Glomerular endothelial cell (primary cell): ENCODE data around the gene TARS2. TPM values are rescaled to one million over a fixed set of nuclear protein-coding genes. Genes with fewer than 3 reads are reported as not detected.
A peak's percentile ranks its signal among the peaks of the same experiment; 100 is the strongest.

Experiments
- DNase-seq: peaks from one replicate; pipeline ENCODE4 v3.0.0-alpha.2; 2011; ENCODE audit warnings: low read depth, low spot score; ENCODE audit errors: extremely low read depth
- total RNA-seq: library from RNA; depleted of rRNA; stranded (reverse); fragments of >200 nt; gene quantifications from 2 replicates; pipeline ENCODE4 v1.2.3, GENCODE V29; 2015

TARS2 gene
- total RNA-seq, 1 donor from 2014 or later = 14.2 TPM

- no peak for DNase-seq
Measured at GRCh38 chr1:150507912-150508864, 21.0 kb downstream of the TARS2 start, which contains the start of gene ECM1. Gene ECM1 (plus strand): TSS chr1:150508109. CDS start chr1:150508210, 101 bp downstream.

- no peak for DNase-seq
Measured at GRCh38 chr1:150508982-150509381, 21.8 kb downstream of the TARS2 start.

GRCh38 chr1:150511551-150511950, 24.3 kb downstream of the TARS2 start:
- no peak for DNase-seq

DNA sequence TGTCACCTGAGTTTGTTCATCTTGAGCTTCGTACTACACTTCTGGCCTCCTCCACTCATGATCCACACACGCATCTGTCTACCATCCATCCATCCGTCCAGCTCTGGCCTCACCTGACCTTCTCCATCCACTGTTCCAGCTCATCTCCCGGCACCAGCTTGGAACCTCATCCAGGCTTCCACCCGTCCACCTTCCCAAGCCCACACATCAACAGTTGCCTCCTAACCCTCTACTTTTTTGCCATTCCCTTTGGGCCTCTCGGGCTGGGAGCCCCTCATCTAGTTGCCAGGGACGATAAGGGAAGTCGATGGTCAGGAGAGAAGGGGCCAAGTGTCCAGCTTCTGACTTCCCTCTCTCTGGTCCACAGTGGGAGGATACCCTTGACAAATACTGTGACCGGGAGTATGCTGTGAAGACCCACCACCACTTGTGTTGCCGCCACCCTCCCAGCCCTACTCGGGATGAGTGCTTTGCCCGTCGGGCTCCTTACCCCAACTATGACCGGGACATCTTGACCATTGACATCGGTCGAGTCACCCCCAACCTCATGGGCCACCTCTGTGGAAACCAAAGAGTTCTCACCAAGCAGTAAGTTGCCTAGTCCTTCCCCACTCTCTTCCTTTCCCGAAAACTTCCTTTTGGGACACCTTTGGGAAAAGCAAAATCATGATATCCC, 24.9 kb downstream of the TARS2 start:
- no peak for DNase-seq

DNA sequence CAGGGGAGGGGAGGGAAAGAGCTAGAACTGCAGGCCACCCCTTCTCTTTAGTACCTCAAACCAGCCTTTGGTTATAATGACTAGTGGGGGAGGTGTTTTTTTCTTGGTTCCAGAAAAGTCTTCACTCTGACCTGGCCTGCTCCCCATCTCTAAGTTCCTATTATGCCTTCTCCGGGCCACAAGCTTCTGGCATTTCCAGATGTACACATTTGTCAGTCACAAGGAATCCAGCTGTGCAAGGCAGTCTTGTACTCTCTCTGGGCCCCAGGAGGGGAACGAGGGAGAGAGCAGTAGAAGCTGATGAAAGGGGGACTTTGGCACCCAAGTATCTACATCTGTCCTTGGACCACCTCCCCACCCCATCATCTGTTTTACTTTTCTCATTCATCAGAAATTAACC, 25.6 kb downstream of the TARS2 start:
- DNase-seq = no peak

DNA sequence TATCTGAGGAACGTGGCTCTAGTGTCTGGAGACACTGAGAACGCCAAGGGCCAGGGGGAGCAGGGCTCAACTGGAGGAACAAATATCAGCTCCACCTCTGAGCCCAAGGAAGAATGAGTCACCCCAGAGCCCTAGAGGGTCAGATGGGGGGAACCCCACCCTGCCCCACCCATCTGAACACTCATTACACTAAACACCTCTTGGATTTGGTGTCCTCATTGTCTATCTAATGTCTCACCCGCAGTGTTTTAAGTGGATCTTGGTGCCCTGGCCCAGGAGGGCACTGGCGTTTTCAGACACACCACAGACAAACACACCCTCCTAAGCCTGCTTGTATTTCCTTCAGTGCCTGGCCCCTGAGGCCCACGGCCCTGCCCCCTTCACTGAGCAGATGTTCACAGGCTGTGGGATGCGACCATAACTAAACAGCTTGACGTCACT, 26.2 kb downstream of the TARS2 start:
- DNase-seq = no peak

GRCh38 chr1:150514260-150514659, 27.0 kb downstream of the TARS2 start:
- no peak for DNase-seq

DNA sequence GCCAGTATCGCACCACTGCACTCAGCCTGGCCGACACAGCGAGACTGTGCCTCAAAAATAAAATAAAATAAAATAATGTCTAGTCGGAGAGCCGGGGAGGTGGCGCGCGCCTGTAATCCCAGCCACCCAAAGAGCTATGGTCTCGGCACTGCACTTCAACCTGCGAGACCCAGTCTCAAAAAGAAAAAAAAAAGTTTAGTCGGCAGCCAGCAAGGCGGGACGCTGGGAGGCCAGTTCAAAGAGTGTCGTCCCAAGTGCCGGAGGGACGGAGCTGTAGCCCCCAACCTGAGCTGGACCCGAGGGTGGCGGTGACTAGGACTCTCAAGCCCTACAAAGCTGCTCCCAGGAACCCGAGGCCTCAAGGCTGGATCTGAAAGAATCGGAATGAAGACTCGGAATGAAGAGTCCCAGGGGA, 27.7 kb downstream of the TARS2 start:
- DNase-seq = no peak

DNA sequence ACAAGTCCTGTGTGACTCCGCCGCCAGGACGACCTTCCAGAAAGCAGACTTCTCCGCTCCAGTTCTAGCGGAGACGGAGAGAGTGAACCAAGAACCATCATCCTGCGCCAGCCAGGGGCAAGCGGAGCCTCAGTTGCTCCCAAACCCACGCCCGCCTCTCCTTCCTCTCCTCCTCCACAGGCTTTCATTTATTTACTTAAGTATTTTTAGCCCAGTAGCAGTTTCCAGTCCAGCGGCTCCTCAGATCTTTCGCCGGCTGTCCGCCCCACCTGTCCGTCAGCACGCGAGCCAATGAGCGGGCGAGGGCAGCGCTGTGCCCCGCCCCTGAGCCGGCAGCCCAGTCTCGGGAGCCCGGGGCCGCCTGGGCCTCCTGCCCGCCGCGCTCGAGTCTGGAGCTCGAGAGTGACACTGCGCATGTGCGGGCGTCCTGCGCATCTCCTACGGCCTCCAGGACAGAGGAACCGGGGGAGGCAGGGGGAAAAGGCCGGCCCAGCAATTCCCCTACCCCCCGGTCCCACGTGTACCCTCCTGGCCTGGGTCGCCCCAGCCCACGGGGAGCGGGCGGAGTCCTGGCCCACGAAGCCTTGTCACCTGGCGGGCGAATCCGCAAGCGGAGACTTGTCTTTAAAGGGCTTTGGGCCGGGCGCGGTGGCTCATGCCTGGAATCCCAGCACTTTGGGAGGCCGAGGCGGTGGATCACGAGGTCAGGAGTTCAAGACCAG, 28.3 kb downstream of the TARS2 start, which contains the start of gene FALEC:
TSS of gene FALEC (plus strand) at position 425 of the 722 bp plus-strand sequence.
- DNase-seq = peak; percentile 52

DNA sequence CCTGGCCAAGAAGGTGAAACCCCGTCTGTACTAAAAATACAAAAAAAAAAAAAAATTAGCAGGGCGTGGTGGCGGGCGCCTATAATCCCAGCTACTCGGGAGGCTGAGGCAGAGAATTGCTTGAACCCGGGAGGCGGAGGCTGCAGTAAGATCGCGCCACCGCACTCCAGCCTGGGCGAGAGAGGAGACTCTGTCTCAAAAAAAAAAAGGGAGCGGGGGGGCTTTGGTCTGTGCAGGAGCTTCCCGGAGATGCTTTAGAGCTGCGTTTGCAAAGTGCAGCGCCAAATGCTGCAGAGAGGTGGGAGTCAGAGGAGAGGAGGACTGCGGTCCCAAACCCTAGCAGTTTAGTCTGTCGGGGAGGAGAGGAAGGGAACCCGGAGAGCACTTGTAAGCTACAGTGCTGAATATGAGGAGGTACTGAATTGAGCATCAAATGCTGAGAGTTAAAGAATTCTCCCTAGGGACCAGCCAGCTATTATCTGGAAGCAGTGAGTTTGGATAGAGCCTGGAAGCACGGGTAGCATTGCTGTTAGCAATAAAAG, 28.9 kb downstream of the TARS2 start:
- DNase-seq = no peak

- no peak for DNase-seq
Measured at GRCh38 chr1:150516616-150517015, 29.4 kb downstream of the TARS2 start.

GRCh38 chr1:150521196-150521968, 34.2 kb downstream of the TARS2 start:
- DNase-seq = no peak

GRCh38 chr1:150525348-150525747, 38.1 kb downstream of the TARS2 start:
- no peak for DNase-seq

GRCh38 chr1:150528196-150528595, 41.0 kb downstream of the TARS2 start:
- no peak for DNase-seq

- DNase-seq = no peak
Measured at GRCh38 chr1:150529017-150529416, 41.8 kb downstream of the TARS2 start.

DNA sequence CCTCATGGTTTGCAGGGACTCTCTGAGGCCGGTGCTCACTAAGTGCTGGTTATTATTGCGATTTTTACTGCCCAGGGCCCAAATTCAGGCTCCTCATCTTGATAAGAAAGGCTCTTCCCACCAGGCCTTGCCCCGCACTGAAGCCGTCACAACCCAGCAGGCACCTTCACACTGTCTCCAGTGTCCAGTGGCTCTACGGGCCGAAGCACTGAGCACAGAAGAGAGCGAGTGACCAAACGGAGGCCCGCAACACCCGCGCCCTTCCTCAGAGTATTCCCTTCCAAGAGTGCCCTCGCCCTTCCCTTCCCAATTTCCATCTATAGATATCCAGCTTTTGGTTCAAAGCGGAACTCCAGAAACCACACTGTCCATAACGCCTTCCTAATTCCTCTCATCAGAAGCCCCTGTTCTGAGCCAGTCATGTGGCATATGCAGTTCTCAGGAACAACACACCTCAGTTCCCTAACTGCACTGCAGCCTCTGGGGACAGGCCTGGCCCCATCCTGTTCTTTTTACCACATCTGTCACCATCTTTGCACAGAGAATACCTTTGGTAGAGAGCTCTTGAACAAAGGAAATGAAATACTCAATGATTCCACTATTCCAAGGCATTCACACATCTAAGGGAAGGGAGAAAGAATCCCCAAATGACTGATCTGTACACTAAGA, 43.4 kb downstream of the TARS2 start:
- no peak for DNase-seq

- no peak for DNase-seq
Measured at GRCh38 chr1:150532860-150533259, 45.6 kb downstream of the TARS2 start.

DNA sequence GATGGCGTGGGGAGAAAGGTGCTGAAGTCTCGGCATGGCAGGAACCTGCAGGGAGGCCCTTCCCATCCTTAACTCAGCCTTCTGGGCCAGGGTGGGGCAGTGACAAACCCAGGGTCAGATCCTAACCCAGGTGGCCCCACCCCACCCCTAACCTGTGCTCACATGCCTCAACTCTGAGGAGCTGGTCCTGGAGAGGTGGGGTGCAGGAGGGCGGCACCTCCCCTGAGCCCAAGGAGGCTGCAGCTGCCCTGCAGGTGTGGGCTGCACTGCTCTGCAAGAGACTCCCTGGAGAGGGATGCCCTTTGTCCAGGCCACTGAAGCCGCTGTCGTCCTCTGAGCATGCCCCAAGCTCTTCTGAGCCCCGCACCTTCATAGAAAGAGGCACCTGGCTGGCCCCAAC, 46.8 kb downstream of the TARS2 start:
- no peak for DNase-seq

DNA sequence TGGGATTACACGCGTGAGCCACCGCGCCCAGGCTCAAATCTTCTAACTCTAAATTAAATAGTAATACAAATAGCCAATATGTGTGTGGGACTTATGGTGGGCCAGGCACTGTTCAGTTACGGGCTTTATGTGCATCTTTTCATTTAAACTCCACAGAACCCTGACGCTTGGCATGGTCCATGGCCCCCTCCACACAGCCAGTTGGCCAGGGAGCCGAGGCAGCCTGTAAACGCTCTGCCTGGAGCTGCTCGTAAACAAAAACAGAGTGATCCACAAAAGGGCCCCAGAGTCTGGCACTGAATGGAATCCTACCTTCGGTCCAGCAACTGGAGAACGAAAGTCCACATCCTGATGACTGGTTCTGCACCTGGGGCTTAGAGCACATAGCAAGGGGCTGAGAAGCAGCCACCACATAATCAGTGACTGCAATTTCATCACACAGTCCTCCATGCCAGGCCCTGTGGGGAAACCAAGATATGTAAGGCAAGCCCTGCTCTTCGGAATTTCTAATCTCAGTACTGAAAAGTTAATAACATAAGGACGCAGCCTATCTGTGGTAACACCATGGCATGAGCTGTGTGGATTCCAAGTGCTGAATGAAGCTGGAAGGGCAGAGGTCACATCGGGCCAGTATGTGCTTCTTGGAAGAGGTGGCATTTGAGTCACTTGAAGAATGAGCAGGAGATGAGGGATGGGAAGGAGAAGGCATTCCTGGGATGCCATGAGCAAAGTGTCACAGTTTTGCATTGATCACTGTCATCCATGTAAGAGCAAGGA, 48.5 kb downstream of the TARS2 start:
- DNase-seq = no peak
